Measurements from ENCODE around the gene DAZAP1.
"Not testable (repeated sequence)": the region's sequence is repeated elsewhere in the genome, so short reads cannot be mapped to it uniquely, and the experiment has no call there.

DAZAP1 gene

GRCh38 chr19:1475751-1476437, 68.5 kb downstream of the DAZAP1 start:
- no peak for ATAC-seq
- TF ChIP-seq ZNF70 (CRISPR knock-in tag; IDR thresholded peaks at IDR 0.05) (no peak), OSR1 (CRISPR knock-in tag; IDR thresholded peaks at IDR 0.05) (no peak), ZNF565 (CRISPR knock-in tag; conservative IDR thresholded peaks at IDR 0.05; ENCODE audit: low read depth) (no peak), BACH2 (CRISPR knock-in tag; IDR thresholded peaks at IDR 0.05; ENCODE audit: borderline replicate concordance) (no peak), TCF4 (CRISPR knock-in tag; IDR thresholded peaks at IDR 0.05; ENCODE audit: borderline replicate concordance) (no peak), RARB (CRISPR knock-in tag; IDR thresholded peaks at IDR 0.05) (no peak)
- TF ChIP-seq, protein P1, sequence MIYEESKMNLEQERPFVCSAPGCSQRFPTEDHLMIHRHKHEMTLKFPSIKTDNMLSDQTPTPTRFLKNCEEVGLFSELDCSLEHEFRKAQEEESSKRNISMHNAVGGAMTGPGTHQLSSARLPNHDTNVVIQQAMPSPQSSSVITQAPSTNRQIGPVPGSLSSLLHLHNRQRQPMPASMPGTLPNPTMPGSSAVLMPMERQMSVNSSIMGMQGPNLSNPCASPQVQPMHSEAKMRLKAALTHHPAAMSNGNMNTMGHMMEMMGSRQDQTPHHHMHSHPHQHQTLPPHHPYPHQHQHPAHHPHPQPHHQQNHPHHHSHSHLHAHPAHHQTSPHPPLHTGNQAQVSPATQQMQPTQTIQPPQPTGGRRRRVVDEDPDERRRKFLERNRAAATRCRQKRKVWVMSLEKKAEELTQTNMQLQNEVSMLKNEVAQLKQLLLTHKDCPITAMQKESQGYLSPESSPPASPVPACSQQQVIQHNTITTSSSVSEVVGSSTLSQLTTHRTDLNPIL (CRISPR knock-in tag; IDR thresholded peaks at IDR 0.05; ENCODE audit: low read depth) = no peak
- TF ChIP-seq, protein P2, sequence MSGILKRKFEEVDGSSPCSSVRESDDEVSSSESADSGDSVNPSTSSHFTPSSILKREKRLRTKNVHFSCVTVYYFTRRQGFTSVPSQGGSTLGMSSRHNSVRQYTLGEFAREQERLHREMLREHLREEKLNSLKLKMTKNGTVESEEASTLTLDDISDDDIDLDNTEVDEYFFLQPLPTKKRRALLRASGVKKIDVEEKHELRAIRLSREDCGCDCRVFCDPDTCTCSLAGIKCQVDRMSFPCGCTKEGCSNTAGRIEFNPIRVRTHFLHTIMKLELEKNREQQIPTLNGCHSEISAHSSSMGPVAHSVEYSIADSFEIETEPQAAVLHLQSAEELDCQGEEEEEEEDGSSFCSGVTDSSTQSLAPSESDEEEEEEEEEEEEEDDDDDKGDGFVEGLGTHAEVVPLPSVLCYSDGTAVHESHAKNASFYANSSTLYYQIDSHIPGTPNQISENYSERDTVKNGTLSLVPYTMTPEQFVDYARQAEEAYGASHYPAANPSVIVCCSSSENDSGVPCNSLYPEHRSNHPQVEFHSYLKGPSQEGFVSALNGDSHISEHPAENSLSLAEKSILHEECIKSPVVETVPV (CRISPR knock-in tag; IDR thresholded peaks at IDR 0.05) = no peak
- TF ChIP-seq, protein P3, sequence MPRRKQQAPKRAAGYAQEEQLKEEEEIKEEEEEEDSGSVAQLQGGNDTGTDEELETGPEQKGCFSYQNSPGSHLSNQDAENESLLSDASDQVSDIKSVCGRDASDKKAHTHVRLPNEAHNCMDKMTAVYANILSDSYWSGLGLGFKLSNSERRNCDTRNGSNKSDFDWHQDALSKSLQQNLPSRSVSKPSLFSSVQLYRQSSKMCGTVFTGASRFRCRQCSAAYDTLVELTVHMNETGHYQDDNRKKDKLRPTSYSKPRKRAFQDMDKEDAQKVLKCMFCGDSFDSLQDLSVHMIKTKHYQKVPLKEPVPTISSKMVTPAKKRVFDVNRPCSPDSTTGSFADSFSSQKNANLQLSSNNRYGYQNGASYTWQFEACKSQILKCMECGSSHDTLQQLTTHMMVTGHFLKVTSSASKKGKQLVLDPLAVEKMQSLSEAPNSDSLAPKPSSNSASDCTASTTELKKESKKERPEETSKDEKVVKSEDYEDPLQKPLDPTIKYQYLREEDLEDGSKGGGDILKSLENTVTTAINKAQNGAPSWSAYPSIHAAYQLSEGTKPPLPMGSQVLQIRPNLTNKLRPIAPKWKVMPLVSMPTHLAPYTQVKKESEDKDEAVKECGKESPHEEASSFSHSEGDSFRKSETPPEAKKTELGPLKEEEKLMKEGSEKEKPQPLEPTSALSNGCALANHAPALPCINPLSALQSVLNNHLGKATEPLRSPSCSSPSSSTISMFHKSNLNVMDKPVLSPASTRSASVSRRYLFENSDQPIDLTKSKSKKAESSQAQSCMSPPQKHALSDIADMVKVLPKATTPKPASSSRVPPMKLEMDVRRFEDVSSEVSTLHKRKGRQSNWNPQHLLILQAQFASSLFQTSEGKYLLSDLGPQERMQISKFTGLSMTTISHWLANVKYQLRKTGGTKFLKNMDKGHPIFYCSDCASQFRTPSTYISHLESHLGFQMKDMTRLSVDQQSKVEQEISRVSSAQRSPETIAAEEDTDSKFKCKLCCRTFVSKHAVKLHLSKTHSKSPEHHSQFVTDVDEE (CRISPR knock-in tag; IDR thresholded peaks at IDR 0.05) = no peak
- TF ChIP-seq, protein P4, sequence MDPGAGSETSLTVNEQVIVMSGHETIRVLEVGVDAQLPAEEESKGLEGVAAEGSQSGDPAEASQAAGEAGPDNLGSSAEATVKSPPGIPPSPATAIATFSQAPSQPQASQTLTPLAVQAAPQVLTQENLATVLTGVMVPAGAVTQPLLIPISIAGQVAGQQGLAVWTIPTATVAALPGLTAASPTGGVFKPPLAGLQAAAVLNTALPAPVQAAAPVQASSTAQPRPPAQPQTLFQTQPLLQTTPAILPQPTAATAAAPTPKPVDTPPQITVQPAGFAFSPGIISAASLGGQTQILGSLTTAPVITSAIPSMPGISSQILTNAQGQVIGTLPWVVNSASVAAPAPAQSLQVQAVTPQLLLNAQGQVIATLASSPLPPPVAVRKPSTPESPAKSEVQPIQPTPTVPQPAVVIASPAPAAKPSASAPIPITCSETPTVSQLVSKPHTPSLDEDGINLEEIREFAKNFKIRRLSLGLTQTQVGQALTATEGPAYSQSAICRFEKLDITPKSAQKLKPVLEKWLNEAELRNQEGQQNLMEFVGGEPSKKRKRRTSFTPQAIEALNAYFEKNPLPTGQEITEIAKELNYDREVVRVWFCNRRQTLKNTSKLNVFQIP (CRISPR knock-in tag; IDR thresholded peaks at IDR 0.05; ENCODE audit: borderline replicate concordance, low read depth) = no peak

GRCh38 chr19:1477056-1477455, 69.7 kb downstream of the DAZAP1 start:
- ATAC-seq = not testable (repeated sequence)

- TF ChIP-seq ZFP30 (CRISPR knock-in tag; IDR thresholded peaks at IDR 0.05) (no peak; the same call in 1 of the 2 replicates), ZNF70 (CRISPR knock-in tag; IDR thresholded peaks at IDR 0.05) (peak; percentile 6; the same call in 1 of the 2 replicates), PPARA (CRISPR knock-in tag; IDR thresholded peaks at IDR 0.05; ENCODE audit: borderline replicate concordance) (no peak), ZFP3 (CRISPR knock-in tag; IDR thresholded peaks at IDR 0.05) (peak; percentile 100)
These were observed 71.7 kb downstream of the DAZAP1 start, which contains the start of gene C19orf25 for GRCh38 chr19:1478934-1479707. TSS of gene C19orf25 (minus strand) at chr19:1479215. CDS start at chr19:1478903, 312 bp downstream.

DNA sequence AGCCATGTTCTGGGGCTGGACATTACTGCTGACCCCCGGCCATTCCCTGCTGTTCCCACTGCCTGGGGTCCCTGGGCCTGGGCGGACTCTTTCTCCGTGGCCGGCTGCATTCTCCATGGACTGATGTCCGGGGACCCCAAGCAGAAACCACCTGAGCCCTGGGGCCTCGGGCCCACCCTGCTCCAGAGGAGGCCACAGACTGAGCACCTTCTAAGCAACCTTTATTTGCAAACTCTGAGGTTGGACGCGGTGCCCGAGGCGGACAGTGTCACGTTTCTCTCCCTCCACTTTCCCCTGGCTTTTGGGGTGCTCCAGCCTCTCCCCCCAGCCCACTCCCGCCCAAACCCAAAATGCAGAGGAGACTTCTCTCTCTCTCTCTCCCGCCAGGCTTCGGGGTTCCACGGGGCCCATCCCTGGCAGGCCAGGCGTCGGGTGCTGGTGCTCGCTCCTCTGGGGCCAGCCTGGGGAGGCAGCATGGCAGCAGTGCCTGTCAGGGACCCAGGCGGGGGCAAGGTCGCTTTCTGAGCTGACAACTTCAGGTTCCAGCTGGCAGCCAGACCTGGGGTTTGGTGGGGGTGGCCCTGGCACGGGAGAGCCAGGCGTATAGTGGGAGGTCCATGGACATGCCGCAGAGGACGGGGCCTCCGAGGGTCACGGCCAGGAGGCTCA, 74.0 kb downstream of the DAZAP1 start:
- no peak for ATAC-seq
- TF ChIP-seq ARNTL (CRISPR knock-in tag; IDR thresholded peaks at IDR 0.05; ENCODE audit: borderline replicate concordance, low read depth) = no peak
- TF ChIP-seq, protein P4 (CRISPR knock-in tag; IDR thresholded peaks at IDR 0.05; ENCODE audit: borderline replicate concordance, low read depth) = no peak
- no peak for TF ChIP-seq ISL1 (CRISPR knock-in tag; IDR thresholded peaks at IDR 0.05)
- no peak for TF ChIP-seq ZNF565 (CRISPR knock-in tag; conservative IDR thresholded peaks at IDR 0.05; ENCODE audit: low read depth)
- TF ChIP-seq TOX (CRISPR knock-in tag; IDR thresholded peaks at IDR 0.05; ENCODE audit: borderline replicate concordance) = no peak
- TF ChIP-seq ESRRG (CRISPR knock-in tag; IDR thresholded peaks at IDR 0.05) = no peak
- no peak for TF ChIP-seq ZC3H10 (CRISPR knock-in tag; IDR thresholded peaks at IDR 0.05)
- TF ChIP-seq GLIS3 (CRISPR knock-in tag; IDR thresholded peaks at IDR 0.05) = no peak
- TF ChIP-seq BACH2 (CRISPR knock-in tag; IDR thresholded peaks at IDR 0.05; ENCODE audit: borderline replicate concordance) = no peak
- no peak for TF ChIP-seq OSR1 (CRISPR knock-in tag; IDR thresholded peaks at IDR 0.05)
- TF ChIP-seq PATZ1 (CRISPR knock-in tag; IDR thresholded peaks at IDR 0.05; ENCODE audit: borderline replicate concordance) = no peak
- TF ChIP-seq ZFP3 (CRISPR knock-in tag; IDR thresholded peaks at IDR 0.05) = no peak

More at GRCh38 chr19:1478934-1479707, 71.7 kb downstream of the DAZAP1 start, which contains the start of gene C19orf25:
- ATAC-seq = peak; percentile 96
